ENCODE data around the gene GRN.

The GRN gene

GRCh38 chr17:44360144-44360533 lies 15.0 kb downstream of the GRN start:
- TF ChIP-seq MAX (IDR thresholded peaks at IDR 0.05) = no peak
- TF ChIP-seq ZBTB7A (IDR thresholded peaks at IDR 0.05; ENCODE audit: low read depth) = no peak
- no peak for TF ChIP-seq NFIC (IDR thresholded peaks at IDR 0.05)
- TF ChIP-seq TCF12 (IDR thresholded peaks at IDR 0.05; ENCODE audit: low read depth) = no peak
- no peak for TF ChIP-seq YY1 (IDR thresholded peaks at IDR 0.05; ENCODE audit: low read depth)
- TF ChIP-seq CEBPB (IDR thresholded peaks at IDR 0.05) = no peak
- no peak for TF ChIP-seq TEAD4 (IDR thresholded peaks at IDR 0.05)
- no peak for TF ChIP-seq TAF1 (IDR thresholded peaks at IDR 0.05; ENCODE audit: low read depth)
- no peak for TF ChIP-seq REST (IDR thresholded peaks at IDR 0.05; ENCODE audit: low read depth)
- TF ChIP-seq RAD21 (IDR thresholded peaks at IDR 0.05; ENCODE audit: low read depth) = no peak
- no peak for TF ChIP-seq EGR1 (IDR thresholded peaks at IDR 0.05)
- TF ChIP-seq USF1 (IDR thresholded peaks at IDR 0.05) = no peak

GRCh38 chr17:44360826-44361225 lies 15.7 kb downstream of the GRN start:
- TF ChIP-seq TAF1 (IDR thresholded peaks at IDR 0.05; ENCODE audit: low read depth) (no peak), FOXM1 (IDR thresholded peaks at IDR 0.05; ENCODE audit: borderline replicate concordance, low read depth) (no peak), RAD21 (IDR thresholded peaks at IDR 0.05; ENCODE audit: low read depth) (no peak), MAX (IDR thresholded peaks at IDR 0.05) (no peak), ZBTB7A (IDR thresholded peaks at IDR 0.05; ENCODE audit: low read depth) (no peak), EP300 (IDR thresholded peaks at IDR 0.05; ENCODE audit: borderline replicate concordance) (no peak), USF1 (IDR thresholded peaks at IDR 0.05) (no peak), CREB1 (IDR thresholded peaks at IDR 0.05; ENCODE audit: low read depth) (no peak), EGR1 (IDR thresholded peaks at IDR 0.05) (no peak), TCF12 (IDR thresholded peaks at IDR 0.05; ENCODE audit: low read depth) (no peak), TEAD4 (IDR thresholded peaks at IDR 0.05) (no peak), NFIC (IDR thresholded peaks at IDR 0.05) (no peak), YY1 (IDR thresholded peaks at IDR 0.05; ENCODE audit: low read depth) (no peak), REST (IDR thresholded peaks at IDR 0.05; ENCODE audit: low read depth) (no peak), CEBPB (IDR thresholded peaks at IDR 0.05) (no peak)

GRCh38 chr17:44361292-44362260 lies 16.5 kb downstream of the GRN start:
- TF ChIP-seq EP300 (IDR thresholded peaks at IDR 0.05; ENCODE audit: borderline replicate concordance) (no peak), CEBPB (IDR thresholded peaks at IDR 0.05) (no peak), NFIC (IDR thresholded peaks at IDR 0.05) (no peak), ZBTB7A (IDR thresholded peaks at IDR 0.05; ENCODE audit: low read depth) (no peak), TCF12 (IDR thresholded peaks at IDR 0.05; ENCODE audit: low read depth) (no peak), TEAD4 (IDR thresholded peaks at IDR 0.05) (no peak)

- TF ChIP-seq TEAD4 (IDR thresholded peaks at IDR 0.05) (no peak), EGR1 (IDR thresholded peaks at IDR 0.05) (no peak), CEBPB (IDR thresholded peaks at IDR 0.05) (no peak)
Observed at GRCh38 chr17:44362459-44362948, 17.4 kb downstream of the GRN start.

GRCh38 chr17:44362949-44363612 lies 18.0 kb downstream of the GRN start:
- TF ChIP-seq FOXM1 (IDR thresholded peaks at IDR 0.05; ENCODE audit: borderline replicate concordance, low read depth) (no peak), ZBTB7A (IDR thresholded peaks at IDR 0.05; ENCODE audit: low read depth) (peak; percentile 78)
